NCI-H510A (cell line): ENCODE measurements around the gene MYF5.

Experiments
- DNase-seq: peaks from one replicate; lab custom pipeline; 2025; lab: John Stamatoyannopoulos, UW

Gene MYF5

GRCh38 chr12:80707830-80708258, 8.9 kb upstream of the MYF5 start:
- no peak for DNase-seq

GRCh38 chr12:80708259-80708974, 8.3 kb upstream of the MYF5 start:
- no peak for DNase-seq

DNA sequence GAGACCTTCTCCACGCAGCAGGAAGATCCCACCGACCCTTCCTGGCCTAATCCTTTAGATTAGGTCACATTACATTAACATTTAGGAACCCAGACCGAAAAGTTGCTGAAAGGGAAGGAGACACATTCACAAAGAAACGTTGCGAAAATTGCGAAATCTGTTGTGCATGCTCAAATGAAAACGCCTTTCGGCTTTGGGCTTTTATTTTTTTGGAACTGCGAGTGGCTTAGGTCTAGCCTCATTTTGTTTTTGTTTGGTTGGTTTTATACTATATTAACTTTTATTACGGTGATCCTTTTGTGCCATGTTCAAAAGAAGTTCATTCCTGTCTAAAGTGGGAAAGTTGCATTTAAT, 7.8 kb upstream of the MYF5 start:
- no peak for DNase-seq

- DNase-seq, result no peak
Observed at GRCh38 chr12:80709811-80710726, 6.6 kb upstream of the MYF5 start.

- no peak for DNase-seq
Observed at GRCh38 chr12:80710727-80711449, 5.8 kb upstream of the MYF5 start.

GRCh38 chr12:80711866-80712265, 4.8 kb upstream of the MYF5 start:
- DNase-seq, result no peak

- DNase-seq, result no peak
Observed at GRCh38 chr12:80712866-80713265, 3.8 kb upstream of the MYF5 start.

- DNase-seq, result no peak
Observed at GRCh38 chr12:80713419-80713818, 3.3 kb upstream of the MYF5 start.

GRCh38 chr12:80714055-80714454, 2.7 kb upstream of the MYF5 start:
- DNase-seq, result no peak

- no peak for DNase-seq
Observed at GRCh38 chr12:80714846-80715245, 1.9 kb upstream of the MYF5 start.

- no peak for DNase-seq
Observed at GRCh38 chr12:80715713-80716249, 931 bp upstream of the MYF5 start.

DNA sequence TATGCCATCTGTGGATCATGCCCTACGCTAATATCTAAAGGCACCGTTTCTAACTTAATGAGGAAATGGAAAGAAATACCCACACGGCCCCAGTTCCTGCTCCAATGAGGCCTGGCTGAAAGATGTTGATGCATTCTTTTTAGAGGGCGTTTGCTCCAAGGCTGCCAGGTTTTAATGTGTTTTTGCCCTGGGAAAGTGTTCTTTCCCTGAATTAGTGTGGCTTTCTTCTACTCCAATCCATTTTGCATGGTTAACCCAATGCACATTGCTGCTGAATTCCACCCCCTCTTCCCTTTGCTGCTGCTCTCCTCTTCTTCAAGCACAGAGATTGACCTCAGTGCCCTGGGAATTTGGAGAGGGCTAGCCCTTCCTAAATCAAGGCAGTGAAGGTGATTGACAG, 1.1 kb downstream of the MYF5 start:
- DNase-seq, result no peak

DNA sequence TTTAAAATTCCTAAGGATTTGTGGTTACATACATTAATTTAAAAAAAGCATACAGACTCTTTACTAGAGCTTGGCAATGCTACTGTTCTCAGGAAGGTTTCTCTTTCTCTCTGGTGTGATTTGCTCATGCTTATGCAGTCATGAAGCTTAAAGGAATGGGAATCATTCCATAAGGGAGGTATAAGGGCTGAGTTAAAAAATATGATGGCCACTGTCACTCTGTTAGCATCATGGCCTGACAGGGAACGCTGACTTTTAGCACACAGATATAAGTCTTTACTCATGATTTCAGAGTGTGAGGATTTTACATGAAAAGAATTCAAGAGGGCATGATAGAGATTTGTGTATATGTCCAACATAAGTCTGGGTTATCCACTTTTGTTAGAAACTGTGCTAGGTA, 3.8 kb downstream of the MYF5 start:
- DNase-seq, result no peak

GRCh38 chr12:80721326-80721725, 4.6 kb downstream of the MYF5 start:
- no peak for DNase-seq

DNA sequence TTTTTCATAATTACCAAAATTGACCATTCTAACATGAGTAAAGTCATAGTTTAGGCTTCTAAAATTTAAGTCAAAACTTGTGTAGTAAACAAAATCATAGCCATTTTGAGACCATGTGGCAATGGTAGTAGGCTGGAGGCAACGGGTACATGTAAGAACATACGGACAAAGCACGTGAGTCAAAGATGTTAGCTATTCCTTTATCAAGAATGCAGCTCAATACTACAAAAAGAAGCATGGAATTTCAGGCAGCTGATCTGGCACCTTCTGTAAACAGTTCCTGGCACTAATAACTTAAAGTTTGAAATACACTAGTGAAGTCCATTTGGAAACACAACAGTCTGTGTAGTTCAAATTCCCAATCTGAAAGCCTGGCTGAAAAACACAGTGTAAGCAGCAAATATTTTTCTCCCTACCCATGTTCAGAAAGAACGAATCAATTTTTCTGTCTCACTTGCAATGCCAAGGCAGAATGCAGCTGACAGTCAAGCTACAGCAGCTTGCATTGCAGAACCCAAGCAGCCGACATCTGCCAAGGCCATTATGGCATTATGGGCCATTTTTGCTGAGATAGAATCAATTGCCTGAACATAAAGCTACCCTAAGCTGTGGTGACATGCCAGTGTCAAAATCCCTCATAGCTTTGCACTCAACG, 29.3 kb downstream of the MYF5 start:
- no peak for DNase-seq

DNA sequence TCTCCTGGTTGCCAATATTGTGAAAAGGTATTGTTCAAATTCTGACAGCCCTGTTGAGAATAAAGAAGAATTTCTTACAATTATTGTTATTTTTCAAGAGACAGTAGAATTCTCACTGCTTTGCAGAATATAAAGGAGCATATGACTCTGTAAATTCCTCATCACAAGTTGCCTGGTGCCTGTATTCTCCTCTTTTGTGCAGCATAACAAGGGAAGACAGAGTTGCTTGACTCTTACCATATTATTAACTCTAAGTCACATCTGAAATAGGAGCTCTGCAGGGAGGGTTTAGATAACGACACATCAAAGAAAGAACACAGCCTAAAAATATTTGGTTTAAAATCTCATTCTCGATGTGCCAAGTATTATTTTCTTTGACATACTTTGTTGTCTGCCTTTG, 31.1 kb downstream of the MYF5 start:
- DNase-seq, result no peak

GRCh38 chr12:80749456-80749855, 32.7 kb downstream of the MYF5 start:
- no peak for DNase-seq

DNA sequence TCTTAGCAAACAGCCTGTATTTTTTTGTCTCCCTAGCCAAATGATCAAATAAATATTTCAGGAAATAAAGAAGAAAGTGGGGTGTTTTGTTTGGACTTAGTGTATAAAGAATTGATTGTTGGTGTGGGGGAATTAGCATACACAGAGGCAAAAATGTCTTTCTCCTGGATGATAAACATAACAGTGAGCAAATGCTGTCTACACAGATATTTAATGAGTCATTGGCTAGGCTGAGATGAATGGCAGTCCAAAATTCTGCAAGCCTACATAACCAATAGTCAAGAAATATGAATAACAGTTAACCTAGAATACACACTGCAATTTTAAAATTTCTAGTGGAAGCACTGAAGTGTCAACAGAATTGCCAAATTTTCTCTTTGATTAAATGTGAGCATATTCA, 35.8 kb downstream of the MYF5 start:
- no peak for DNase-seq

- no peak for DNase-seq
Observed at GRCh38 chr12:80754274-80754673, 37.6 kb downstream of the MYF5 start.

GRCh38 chr12:80756875-80757274, 40.2 kb downstream of the MYF5 start:
- DNase-seq, result no peak

DNA sequence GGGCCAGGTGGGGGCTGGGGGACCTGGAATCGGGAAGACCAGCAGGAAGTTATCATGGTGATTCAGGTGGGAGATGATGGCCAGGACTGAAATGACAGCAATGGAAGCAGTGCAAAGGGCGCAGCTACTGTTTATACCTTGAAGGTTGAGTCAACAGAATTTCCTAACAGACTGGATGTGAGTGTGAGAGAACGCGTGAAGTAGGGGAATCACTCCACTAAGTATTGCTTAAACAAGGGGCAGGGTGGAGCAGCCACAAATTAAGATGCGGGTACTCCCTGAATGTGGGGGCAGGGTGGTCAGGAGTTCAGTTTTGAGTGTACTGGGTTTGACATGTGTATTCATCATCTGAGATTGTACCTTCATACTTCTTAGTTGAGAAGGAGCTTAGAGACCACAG, 45.1 kb downstream of the MYF5 start:
- no peak for DNase-seq

DNA sequence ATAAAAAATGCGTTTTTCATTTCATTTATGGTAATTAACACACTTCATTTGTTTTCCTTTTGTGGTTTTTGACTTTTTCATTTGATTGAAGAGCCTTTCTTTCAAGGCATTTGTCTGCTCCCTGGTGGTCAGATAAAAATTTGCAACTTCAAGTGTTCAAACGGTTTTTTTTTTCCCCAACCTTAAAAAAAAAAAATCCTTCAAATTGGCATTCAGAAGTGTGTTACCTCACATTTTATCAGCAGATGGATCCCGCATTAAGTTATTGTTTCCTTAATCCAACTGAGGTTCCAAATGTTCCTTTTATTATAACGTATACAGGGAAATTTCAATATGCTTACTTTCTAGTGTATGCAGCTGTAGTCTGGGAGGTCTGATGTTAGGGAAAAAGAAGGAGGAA, 47.2 kb downstream of the MYF5 start:
- no peak for DNase-seq
